ENCODE measurements around the gene CCDC187.

The CCDC187 gene

DNA sequence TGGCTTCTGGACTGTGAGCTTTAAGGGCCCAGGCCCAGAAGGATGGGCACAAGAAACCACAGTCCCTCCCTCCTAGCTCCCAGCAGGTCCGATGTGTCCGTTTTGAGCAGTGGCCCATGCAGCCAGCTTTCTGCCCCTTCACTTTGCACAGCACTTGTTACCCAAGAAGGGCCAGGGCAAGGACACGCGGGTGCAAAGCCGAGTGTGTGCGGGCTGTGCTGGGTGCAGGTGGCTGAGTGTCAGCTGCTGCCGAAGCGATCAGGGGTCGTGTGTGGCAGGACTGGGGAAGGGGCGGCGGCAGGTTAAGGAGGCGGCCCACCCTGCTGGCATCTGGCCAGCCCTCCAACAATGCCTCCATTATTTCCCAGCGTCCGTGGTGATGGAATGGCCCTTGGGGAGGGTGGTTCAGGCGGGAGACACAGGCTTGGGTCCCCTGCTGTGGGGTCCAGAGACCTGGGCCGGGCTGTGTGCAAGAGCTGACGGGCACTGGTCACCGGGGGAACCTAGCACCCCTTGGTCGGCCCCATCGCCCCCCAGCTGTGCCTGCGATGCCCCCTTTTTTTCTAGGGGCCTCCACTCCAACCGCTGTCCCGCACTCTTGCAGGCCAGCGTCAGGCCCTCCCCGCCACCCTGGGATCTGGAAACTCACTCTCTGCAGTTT lies 99.6 kb downstream of the CCDC187 start:
- Histone ChIP-seq H3K4me2 (ENCODE audit: insufficient read depth, low read length) (no peak overlapping the region), H3K27ac (ENCODE audit: low read length) (no peak overlapping the region)

DNA sequence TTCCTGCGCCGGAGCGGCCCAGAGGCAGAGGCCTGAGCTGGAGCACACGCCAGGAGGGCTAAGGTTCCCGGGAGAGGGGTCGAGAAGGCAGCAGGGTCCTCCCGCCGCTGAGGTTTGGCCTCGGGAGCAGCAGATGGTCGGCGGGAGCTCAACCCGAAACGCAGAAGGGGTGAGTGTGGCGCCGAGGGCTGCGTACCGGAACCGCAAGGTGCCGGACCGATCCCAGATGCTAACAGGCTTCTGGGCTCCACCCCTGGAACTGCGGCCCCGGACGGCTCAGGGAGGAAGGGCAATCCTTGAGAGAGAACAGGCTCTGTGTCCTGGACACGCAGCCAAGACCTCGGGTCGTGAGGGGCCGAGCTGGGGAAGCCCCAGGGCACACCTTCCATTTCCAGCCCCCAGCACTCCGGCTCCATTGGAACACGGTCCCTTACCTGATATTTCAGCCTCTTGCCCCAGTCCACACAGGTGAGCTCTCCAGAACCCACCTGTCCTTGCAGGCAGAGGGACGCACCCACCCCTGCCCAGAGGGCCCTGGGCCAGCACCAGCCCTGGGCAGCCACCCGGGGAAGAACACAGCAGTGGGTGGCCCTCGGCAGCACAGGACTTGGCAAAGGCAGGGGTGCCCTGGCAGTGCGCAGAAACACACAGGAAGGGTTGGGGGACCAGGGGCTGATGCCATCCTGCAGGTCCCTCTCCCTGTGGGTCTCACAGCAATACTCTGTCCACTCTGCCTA lies 100.3 kb downstream of the CCDC187 start:
- ATAC-seq (ENCODE audit: insufficient read depth, low read depth): no peak
- H3K27me3 ChIP-seq (ENCODE audit: insufficient read depth, low read length, poor library complexity): no peaks in the 10 kb centered on the region
- no peak overlapping the region for H2AFZ ChIP-seq (ENCODE audit: low read depth, low read length)
- H3K9me3 ChIP-seq (ENCODE audit: insufficient read depth, low read length, severe bottlenecking): no peaks in the 10 kb centered on the region
- no peak for TF ChIP-seq EZH2 (IDR thresholded peaks at IDR 0.05; ENCODE audit: borderline replicate concordance, low read depth, low read length, severe bottlenecking)
- no peak for TF ChIP-seq CTCF (IDR thresholded peaks at IDR 0.05; ENCODE audit: borderline replicate concordance, extremely low read depth, low read length, poor library complexity, severe bottlenecking)
- no peak overlapping the region for H3K4me2 ChIP-seq (ENCODE audit: insufficient read depth, low read length)
- H3K79me2 ChIP-seq (ENCODE audit: insufficient read depth, low read length): no peaks in the 10 kb centered on the region
- H3K4me3 ChIP-seq (ENCODE audit: low read depth in 1 of 2, low read length in 2 of 2): no peak overlapping the region
- peaks cover 15% of the 10 kb centered on the region for H4K20me1 ChIP-seq (ENCODE audit: insufficient read depth, low read length)
- no peak for DNase-seq
- H3K36me3 ChIP-seq (ENCODE audit: insufficient read depth, low read length): no peaks in the 10 kb centered on the region
- H3K4me1 ChIP-seq (ENCODE audit: insufficient read depth, low read length): no peaks in the 10 kb centered on the region
- no peak overlapping the region for H3K9ac ChIP-seq (ENCODE audit: low read depth, low read length)
- no peak overlapping the region for H3K27ac ChIP-seq (ENCODE audit: low read length)

More for the DNA sequence above, 99.6 kb downstream of the CCDC187 start:
- ATAC-seq (ENCODE audit: insufficient read depth, low read depth): no peak
- H3K9ac ChIP-seq (ENCODE audit: low read depth, low read length): no peak overlapping the region
- no peak overlapping the region for H3K4me3 ChIP-seq (ENCODE audit: low read depth in 1 of 2, low read length in 2 of 2)
- H3K79me2 ChIP-seq (ENCODE audit: insufficient read depth, low read length): no peaks in the 10 kb centered on the region
- 0 out of 2 replicates have a peak, but pooled peaks cover 3% of the 10 kb centered on the region for H3K36me3 ChIP-seq (ENCODE audit: insufficient read depth, low read length)
- H3K9me3 ChIP-seq (ENCODE audit: insufficient read depth, low read length, severe bottlenecking): no peaks in the 10 kb centered on the region
- no peak for DNase-seq
- H2AFZ ChIP-seq (ENCODE audit: low read depth, low read length): no peak overlapping the region
- peaks cover 15% of the 10 kb centered on the region for H4K20me1 ChIP-seq (ENCODE audit: insufficient read depth, low read length)
- TF ChIP-seq CTCF (IDR thresholded peaks at IDR 0.05; ENCODE audit: borderline replicate concordance, extremely low read depth, low read length, poor library complexity, severe bottlenecking): no peak
- TF ChIP-seq EZH2 (IDR thresholded peaks at IDR 0.05; ENCODE audit: borderline replicate concordance, low read depth, low read length, severe bottlenecking): no peak
- H3K27me3 ChIP-seq (ENCODE audit: insufficient read depth, low read length, poor library complexity): no peaks in the 10 kb centered on the region
- H3K4me1 ChIP-seq (ENCODE audit: insufficient read depth, low read length): no peaks in the 10 kb centered on the region

GRCh38 chr9:136202454-136203407 lies 101.2 kb downstream of the CCDC187 start:
- H3K27me3 ChIP-seq (ENCODE audit: insufficient read depth, low read length, poor library complexity): no peaks in the 10 kb centered on the region
- H3K9me3 ChIP-seq (ENCODE audit: insufficient read depth, low read length, severe bottlenecking): no peaks in the 10 kb centered on the region
- DNase-seq: no peak
- H3K4me1 ChIP-seq (ENCODE audit: insufficient read depth, low read length): no peaks in the 10 kb centered on the region
- no peak for ATAC-seq (ENCODE audit: insufficient read depth, low read depth)
- H4K20me1 ChIP-seq (ENCODE audit: insufficient read depth, low read length): peaks cover 15% of the 10 kb centered on the region
- H3K4me3 ChIP-seq (ENCODE audit: low read depth in 1 of 2, low read length in 2 of 2): no peak overlapping the region
- H3K4me2 ChIP-seq (ENCODE audit: insufficient read depth, low read length): no peak overlapping the region
- no peak overlapping the region for H3K9ac ChIP-seq (ENCODE audit: low read depth, low read length)
- TF ChIP-seq CTCF (IDR thresholded peaks at IDR 0.05; ENCODE audit: borderline replicate concordance, extremely low read depth, low read length, poor library complexity, severe bottlenecking) (no peak), EZH2 (IDR thresholded peaks at IDR 0.05; ENCODE audit: borderline replicate concordance, low read depth, low read length, severe bottlenecking) (no peak)
- no peaks in the 10 kb centered on the region for H3K36me3 ChIP-seq (ENCODE audit: insufficient read depth, low read length)
- H2AFZ ChIP-seq (ENCODE audit: low read depth, low read length): no peak overlapping the region
- no peak overlapping the region for H3K27ac ChIP-seq (ENCODE audit: low read length)
- no peaks in the 10 kb centered on the region for H3K79me2 ChIP-seq (ENCODE audit: insufficient read depth, low read length)
